GM18907 (cell line): ENCODE results near the gene CCDC170.
A peak's percentile ranks its signal among the peaks of the same experiment; 100 is the strongest.
"Not testable (repeated sequence)": the region's sequence is repeated elsewhere in the genome, so short reads cannot be mapped to it uniquely, and the experiment has no call there.

Source experiments
- ATAC-seq: cut with Tn5 transposase; IDR thresholded peaks from one replicate; pipeline ENCODE4 v1.9.1; 2021; ENCODE audit warnings: mild to moderate bottlenecking, moderate library complexity; ENCODE audit not compliant: unreplicated experiment

CCDC170 gene

GRCh38 chr6:151493804-151494234, at the start of gene CCDC170:
Gene CCDC170, plus strand, starts transcription at chr6:151494017. Its CDS starts 112 bp downstream, at chr6:151494129.
- ATAC-seq, result no peak

- ATAC-seq, result no peak
Observed at GRCh38 chr6:151445482-151445881, 48.3 kb upstream of the CCDC170 start.

- ATAC-seq, result no peak
Observed at GRCh38 chr6:151447237-151447636, 46.6 kb upstream of the CCDC170 start.

GRCh38 chr6:151448623-151449022, 45.2 kb upstream of the CCDC170 start:
- no peak for ATAC-seq

GRCh38 chr6:151450928-151451327, 42.9 kb upstream of the CCDC170 start:
- ATAC-seq, result not testable (repeated sequence)

- ATAC-seq, result no peak
Observed at GRCh38 chr6:151451417-151451949, 42.3 kb upstream of the CCDC170 start.

GRCh38 chr6:151451950-151452749, 41.7 kb upstream of the CCDC170 start, which contains the start of gene RMND1:
Gene RMND1, minus strand, starts transcription at chr6:151452126. Its CDS starts 6,315 bp downstream, at chr6:151445811.
- peak; percentile 97 for ATAC-seq

- ATAC-seq, result no peak
Observed at GRCh38 chr6:151452750-151453427, 40.9 kb upstream of the CCDC170 start.

GRCh38 chr6:151455751-151456398, 37.9 kb upstream of the CCDC170 start:
- not testable (repeated sequence) for ATAC-seq

GRCh38 chr6:151461673-151462072, 32.1 kb upstream of the CCDC170 start:
- ATAC-seq, result no peak

- ATAC-seq, result no peak
Observed at GRCh38 chr6:151464702-151465101, 29.1 kb upstream of the CCDC170 start.

- ATAC-seq, result no peak
Observed at GRCh38 chr6:151475653-151476523, 17.9 kb upstream of the CCDC170 start.

GRCh38 chr6:151477726-151478125, 16.1 kb upstream of the CCDC170 start:
- ATAC-seq, result no peak

GRCh38 chr6:151478670-151479069, 15.1 kb upstream of the CCDC170 start:
- ATAC-seq, result no peak

- ATAC-seq, result no peak
Observed at GRCh38 chr6:151481786-151482185, 12.0 kb upstream of the CCDC170 start.

- no peak for ATAC-seq
Observed at GRCh38 chr6:151482290-151482689, 11.5 kb upstream of the CCDC170 start.

GRCh38 chr6:151483994-151484393, 9.8 kb upstream of the CCDC170 start:
- no peak for ATAC-seq

- ATAC-seq, result no peak
Observed at GRCh38 chr6:151488226-151488625, 5.6 kb upstream of the CCDC170 start.

- ATAC-seq, result no peak
Observed at GRCh38 chr6:151490996-151491395, 2.8 kb upstream of the CCDC170 start.

GRCh38 chr6:151493161-151493803, 535 bp upstream of the CCDC170 start:
- no peak for ATAC-seq
